Activated naive CD8-positive, alpha-beta T cell treated with anti-CD3 and anti-CD28 coated beads, Interleukin-2, amount 50 U/mL, for 16 hours (primary cell): ENCODE results near the gene COX7A2L.
"Not testable (repeated sequence)": the region's sequence is repeated elsewhere in the genome, so short reads cannot be mapped to it uniquely, and the experiment has no call there.

Experiments used
- DNase-seq: peaks from one replicate; pipeline ENCODE4 v3.0.0-alpha.2; 2020; ENCODE audit warnings: low read depth, low spot score

Gene COX7A2L

GRCh38 chr2:42339191-42339912, 21.7 kb downstream of the COX7A2L start:
- DNase-seq = no peak

GRCh38 chr2:42338567-42339190, 22.3 kb downstream of the COX7A2L start:
- DNase-seq = no peak

GRCh38 chr2:42337846-42338566, 23.0 kb downstream of the COX7A2L start:
- DNase-seq = no peak

GRCh38 chr2:42337356-42337820, 23.6 kb downstream of the COX7A2L start:
- DNase-seq = no peak

GRCh38 chr2:42336361-42336965, 24.6 kb downstream of the COX7A2L start:
- no peak for DNase-seq

- DNase-seq = no peak
These were observed 25.4 kb downstream of the COX7A2L start for GRCh38 chr2:42335514-42336104.

GRCh38 chr2:42334865-42335264, 26.2 kb downstream of the COX7A2L start:
- DNase-seq = not testable (repeated sequence)

- no peak for DNase-seq
These were observed 26.8 kb downstream of the COX7A2L start for GRCh38 chr2:42334220-42334619.

GRCh38 chr2:42333579-42333978, 27.4 kb downstream of the COX7A2L start:
- DNase-seq = no peak

- no peak for DNase-seq
These were observed 28.4 kb downstream of the COX7A2L start for GRCh38 chr2:42332575-42332974.

- no peak for DNase-seq
These were observed 29.3 kb downstream of the COX7A2L start for GRCh38 chr2:42331569-42332284.

- DNase-seq = no peak
These were observed 31.3 kb downstream of the COX7A2L start for GRCh38 chr2:42329736-42330135.

- no peak for DNase-seq
These were observed 32.1 kb downstream of the COX7A2L start for GRCh38 chr2:42328923-42329322.

- no peak for DNase-seq
These were observed 32.7 kb downstream of the COX7A2L start for GRCh38 chr2:42328148-42328833.

GRCh38 chr2:42327125-42327524, 33.9 kb downstream of the COX7A2L start:
- no peak for DNase-seq

- DNase-seq = no peak
These were observed 35.4 kb downstream of the COX7A2L start for GRCh38 chr2:42325609-42326008.

- no peak for DNase-seq
These were observed 36.1 kb downstream of the COX7A2L start for GRCh38 chr2:42324949-42325348.

- no peak for DNase-seq
These were observed 36.8 kb downstream of the COX7A2L start for GRCh38 chr2:42324244-42324643.

- no peak for DNase-seq
These were observed 39.5 kb downstream of the COX7A2L start for GRCh38 chr2:42321452-42322064.

GRCh38 chr2:42319265-42319664, 41.8 kb downstream of the COX7A2L start:
- no peak for DNase-seq
